HG03521 (cell line): ENCODE data around the gene RNF5.

Experiments
- ATAC-seq: cut with Tn5 transposase; IDR thresholded peaks from one replicate; pipeline ENCODE4 v1.9.1; 2021; ENCODE audit warnings: mild to moderate bottlenecking, moderate library complexity; ENCODE audit not compliant: unreplicated experiment

RNF5 gene

DNA sequence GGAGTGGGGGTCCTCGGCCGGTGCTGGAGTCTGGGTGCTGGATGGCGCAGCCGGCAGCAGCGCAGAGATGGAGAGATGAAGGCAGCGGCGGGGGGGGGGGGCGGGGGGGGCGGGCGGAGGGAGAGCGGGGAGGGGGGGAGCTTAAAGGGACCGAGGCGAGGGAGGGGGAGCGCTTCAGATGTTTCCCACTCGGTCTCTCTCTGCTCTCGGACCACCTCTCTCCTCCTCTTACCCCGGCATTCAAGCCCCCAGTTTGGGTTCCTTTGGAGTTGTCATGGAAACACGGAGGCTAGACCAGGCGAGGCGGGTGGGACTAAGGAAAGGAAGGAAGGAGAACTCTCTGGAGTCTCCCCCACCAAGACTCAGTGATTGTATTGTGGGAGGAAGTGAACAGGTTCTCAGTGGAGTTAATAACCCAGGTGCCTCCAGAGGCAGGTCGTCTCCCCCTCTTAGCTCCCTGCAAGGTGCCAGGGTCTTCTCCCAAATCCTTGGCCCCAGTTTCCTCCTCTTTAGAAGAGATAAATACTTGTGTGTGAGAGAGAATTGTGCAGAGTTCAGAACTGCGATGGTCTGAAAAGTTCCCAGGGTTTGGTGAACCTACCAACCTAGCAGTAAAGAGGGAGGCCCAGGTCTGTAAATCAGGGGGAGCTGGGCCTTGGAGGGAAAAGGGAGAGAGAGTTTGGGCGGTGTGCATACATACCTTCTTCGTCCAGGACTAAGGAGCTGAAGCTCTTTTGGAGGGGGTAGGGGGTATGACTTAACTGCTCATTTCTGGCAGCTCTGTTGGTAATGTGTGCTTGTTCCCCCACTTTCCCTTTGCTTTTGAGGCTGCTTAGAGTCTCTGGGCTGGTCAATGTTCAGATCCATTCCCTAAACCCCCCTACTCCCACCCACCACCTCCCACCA, 26.1 kb upstream of the RNF5 start, which contains the start of gene PRRT1:
PRRT1 (minus strand) TSS at position 77 of the 906 bp plus-strand sequence. CDS start 112 bp downstream, outside the sequence.
- ATAC-seq: no peak

DNA sequence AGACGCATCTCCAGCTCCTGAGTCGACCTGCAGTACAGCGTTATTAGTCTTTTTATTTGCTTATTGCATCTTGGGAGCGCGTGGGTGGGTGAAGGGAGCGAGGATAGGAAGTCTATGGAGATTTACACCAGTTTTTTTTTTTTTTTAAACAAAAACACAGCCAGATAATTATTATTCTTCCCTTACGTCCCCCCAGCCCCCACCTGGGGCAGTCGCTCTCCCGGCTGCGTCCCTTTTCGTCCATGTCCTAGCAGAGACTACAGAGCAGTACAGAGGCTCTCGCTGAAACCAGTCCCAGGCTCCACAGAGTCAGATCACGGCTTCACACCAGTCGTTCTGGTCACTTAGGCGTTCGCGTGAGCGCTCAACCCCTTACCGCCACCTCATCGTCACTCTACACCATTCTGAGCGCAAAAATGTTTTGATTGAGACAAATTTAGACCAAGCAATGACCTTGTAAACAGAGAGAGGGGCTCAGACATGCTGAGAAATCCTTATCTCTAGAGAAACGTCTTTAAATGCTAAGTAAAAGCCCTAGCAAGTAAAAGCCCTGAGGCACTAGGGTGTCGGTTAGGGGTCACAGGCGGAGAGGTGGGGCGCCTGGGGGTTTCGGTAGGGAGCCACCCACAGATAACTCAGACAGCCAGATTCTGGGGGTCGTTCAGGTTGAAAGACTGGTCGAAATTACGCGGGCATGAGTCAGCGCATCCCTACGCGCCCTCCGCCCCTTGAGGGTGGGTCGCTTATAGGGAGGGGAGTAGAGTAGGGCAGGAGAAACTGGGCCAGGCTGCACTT, 25.2 kb upstream of the RNF5 start:
- ATAC-seq: no peak

DNA sequence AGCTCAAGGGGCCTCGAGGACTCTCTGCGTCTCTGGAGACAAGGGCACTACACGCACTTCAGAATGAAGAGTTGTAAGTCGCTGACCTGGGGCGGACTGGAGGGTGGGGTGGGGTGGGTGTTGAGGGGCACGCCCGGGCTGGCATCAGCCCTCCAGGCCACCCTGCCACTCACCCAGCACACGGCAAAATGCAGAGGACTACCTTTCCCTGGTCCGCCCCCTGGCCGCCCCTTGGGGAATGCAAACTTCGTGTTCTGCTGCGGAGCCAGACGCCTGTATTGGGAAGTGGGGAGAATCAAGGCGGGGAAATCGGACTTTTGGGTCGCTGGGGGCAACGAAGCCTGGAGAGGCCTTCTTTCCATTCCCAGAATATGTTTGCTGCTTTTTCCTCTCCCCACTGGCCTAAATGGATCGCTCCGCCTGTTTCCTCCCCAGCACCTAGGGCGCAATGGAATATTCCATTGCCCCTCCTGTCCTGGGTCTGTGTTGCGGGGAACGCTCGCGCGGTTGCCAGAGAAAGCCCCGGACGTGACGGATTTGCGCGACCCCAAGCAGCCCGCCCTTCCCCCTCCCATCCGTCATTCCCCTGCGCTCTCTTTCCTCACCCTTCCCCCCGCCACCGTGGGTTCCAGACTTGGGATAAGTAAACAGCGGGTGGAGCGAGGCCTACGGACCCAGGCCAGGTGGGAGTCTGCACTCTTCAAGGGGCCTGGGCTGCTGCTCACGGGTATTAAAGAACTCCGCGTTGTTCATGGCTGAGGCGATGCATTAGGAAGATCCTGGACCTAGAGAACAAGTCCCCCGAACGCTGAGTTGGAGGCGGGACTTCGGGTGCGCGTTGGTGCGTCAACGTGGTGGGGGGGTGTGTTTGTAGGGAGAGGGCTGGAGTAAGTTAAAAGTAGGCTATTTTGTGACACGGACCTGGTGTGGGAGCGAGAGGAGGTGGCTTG, 24.4 kb upstream of the RNF5 start, which contains the start of gene PPT2:
PPT2 (plus strand) TSS at position 578 of the 950 bp plus-strand sequence. CDS start 454 bp downstream, outside the sequence.
- ATAC-seq: peak; percentile 24

DNA sequence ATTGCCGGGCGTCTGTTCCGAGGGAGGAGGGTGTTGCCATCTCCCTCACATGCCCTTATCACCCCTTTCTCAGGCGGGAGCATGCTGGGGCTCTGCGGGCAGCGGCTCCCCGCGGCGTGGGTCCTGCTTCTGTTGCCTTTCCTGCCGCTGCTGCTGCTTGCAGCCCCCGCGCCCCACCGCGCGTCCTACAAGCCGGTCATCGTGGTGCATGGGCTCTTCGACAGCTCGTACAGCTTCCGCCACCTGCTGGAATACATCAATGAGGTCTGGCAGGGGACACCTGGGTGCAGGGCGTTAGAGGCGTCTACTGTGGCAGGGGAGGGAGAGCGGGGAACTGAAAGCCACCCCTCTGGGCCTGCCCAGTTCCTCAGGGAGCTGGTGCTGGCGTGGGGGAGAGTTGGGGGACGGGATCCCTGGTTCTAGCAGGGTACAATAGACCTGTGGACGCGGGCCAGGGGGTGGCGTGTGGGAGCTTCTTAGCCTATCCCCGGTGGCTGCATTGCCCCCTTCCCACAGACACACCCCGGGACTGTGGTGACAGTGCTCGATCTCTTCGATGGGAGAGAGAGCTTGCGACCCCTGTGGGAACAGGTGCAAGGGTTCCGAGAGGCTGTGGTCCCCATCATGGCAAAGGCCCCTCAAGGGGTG, 23.6 kb upstream of the RNF5 start:
- ATAC-seq: peak; percentile 50

DNA sequence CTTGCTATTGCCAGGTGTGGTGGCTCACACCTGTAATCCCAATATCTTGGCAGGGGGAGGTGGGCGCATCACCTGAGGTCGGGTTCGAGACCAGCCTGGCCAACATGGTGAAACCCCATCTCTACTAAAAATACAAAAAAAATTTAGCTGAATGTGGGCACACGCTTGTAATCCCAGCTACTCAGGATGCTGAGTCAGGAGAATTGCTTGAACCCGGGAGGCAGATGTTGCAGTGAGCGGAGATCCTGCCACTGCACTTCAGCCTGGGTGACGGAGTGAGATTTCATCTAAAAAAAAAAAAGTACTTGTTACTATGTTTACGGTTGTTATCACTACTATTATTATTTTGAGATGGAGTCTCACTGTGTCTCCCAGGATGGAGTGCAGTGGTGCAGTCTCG, 21.3 kb upstream of the RNF5 start:
- no peak for ATAC-seq

DNA sequence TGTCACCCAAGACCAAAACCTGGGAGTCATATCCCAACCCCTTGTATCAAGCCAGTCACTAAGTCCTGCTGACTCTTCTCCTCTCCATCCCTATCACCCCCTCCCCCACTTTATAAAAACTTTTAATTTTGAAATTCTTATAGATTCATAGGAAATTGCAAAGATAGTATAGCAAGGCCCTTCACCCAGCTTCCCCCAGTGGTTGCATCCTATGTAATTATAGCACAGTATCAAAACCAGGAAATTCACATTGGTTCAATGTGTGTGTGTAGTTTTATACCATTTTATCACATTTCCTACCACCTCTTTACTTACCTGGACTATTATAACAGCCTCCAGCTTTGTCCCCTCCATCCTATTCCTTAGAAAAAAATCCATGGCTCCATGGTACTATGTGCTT, 20.2 kb upstream of the RNF5 start:
- ATAC-seq: no peak

DNA sequence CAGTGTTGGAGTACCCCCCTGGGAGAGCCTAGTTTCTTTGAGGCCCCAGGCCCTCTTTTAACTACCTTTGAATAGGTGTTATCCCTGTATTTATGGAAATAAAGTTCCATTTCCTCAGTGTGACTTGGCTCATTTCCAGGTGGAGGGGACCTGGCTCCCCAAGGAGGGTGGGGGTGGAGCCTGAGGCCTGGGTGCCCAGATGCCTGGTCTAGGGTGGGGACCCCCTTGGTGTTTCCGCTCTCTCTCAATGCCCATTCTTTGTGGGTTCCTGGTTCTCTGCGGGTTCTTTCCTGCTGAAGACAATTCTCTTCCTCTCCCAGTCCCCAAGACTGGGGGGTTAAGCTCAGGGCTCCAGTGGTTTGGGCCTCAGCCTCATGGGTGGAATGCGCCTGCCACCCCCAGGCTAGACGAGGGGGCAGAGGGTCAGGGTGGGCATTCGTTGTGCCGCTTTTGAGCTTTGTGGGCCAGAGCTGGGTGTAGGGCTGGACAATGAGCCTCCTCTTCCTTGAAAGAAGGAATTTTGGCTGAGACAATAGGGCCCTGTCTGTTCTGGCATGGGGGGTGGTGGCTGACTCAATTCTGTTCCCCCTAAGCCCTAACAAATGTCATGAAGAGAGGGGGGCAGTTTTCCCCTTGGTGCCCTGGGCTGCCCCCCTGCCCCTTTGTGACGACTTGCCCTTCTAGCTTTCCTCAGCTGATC, 14.5 kb upstream of the RNF5 start:
- ATAC-seq: no peak

DNA sequence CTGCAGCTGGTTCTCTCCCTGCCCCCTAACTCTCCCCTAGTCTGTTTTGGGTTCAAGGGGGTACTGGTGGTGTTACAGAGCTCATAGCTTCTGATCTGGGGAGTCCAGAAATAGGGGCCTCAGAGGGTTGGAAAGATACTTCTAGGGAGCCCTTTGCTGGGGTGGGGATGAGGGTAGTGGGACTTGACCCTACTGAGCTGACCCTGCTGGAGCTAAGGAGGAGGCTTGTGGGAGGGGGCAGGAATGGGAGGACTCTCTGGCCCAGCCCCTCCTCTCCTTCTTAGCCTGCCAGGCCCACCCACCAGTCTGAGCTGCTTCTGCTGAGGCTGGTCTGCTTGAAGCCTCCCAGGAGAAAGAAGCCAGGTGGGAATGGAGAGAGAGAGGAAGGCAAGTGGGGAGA, 13.9 kb upstream of the RNF5 start, which contains the start of gene EGFL8:
EGFL8 (plus strand) TSS at position 301 of the 400 bp plus-strand sequence. CDS start 1,571 bp downstream, outside the sequence.
- no peak for ATAC-seq

DNA sequence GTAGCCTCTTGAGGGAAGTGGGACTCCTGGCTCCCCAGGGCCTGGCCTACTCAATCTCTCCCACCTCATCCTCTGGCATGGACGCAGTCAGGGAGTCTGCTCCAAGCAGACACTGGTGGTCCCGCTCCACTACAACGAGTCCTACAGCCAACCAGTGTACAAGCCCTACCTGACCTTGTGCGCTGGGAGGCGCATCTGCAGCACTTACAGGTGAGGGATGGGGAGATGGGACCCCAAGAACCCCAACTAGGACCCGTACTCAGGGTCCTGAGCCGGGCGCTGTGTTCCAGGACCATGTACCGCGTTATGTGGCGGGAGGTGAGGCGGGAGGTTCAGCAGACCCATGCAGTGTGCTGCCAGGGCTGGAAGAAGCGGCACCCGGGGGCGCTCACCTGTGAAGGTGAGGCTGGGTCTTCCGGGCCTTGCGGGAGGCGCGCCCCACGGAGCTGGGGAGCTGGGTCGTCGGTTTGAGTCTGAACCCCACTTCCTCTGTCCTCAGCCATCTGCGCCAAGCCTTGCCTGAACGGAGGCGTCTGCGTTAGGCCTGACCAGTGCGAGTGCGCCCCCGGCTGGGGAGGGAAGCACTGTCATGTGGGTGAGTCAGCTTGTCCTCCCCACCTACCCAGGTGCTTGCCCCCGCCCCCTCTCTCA, 11.7 kb upstream of the RNF5 start:
- no peak for ATAC-seq

DNA sequence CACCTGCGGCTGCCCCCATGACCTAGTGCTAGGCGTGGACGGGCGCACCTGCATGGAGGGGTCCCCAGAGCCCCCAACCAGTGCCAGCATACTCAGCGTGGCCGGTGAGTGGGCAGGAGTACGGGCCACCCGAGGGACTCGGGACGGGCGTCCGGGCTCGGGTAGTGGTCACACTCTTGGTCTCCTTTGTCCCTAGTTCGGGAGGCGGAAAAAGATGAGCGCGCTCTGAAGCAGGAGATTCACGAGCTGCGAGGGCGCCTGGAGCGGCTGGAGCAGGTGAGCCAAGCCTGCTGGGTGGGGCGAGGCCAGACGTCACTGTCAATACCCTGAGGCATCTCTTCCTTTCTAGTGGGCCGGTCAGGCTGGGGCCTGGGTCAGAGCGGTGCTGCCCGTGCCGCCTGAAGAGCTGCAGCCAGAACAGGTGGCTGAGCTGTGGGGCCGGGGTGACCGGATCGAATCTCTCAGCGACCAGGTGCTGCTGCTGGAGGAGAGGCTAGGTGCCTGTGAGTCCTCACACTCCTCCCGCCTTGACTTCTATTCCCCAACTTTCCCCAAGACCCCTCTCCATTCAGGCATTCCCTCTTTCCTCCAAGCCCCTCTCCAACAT, 10.9 kb upstream of the RNF5 start:
- ATAC-seq: no peak

DNA sequence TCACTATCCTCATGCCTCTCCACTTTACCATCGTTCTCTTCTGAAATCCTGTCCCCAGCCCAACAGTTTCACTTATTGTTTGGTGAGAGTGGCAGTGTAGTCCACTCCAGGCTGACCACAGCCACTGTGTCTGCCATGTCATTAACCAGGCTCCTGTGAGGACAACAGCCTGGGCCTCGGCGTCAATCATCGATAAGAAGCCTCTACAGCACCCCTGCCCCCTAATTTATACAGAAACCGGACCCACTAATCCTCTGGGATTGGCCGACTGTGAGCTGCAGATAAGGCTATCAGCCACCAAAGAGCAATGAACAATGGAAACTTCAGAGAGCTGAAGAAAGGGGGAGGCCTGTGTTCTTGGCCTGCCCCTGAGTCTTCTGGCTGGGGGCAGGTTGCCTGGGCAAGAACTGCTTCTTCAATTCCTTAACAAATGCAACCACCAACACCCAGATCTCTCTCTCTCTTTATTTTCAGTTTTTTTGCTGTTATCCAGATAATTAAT, 10.4 kb upstream of the RNF5 start:
- ATAC-seq: no peak

DNA sequence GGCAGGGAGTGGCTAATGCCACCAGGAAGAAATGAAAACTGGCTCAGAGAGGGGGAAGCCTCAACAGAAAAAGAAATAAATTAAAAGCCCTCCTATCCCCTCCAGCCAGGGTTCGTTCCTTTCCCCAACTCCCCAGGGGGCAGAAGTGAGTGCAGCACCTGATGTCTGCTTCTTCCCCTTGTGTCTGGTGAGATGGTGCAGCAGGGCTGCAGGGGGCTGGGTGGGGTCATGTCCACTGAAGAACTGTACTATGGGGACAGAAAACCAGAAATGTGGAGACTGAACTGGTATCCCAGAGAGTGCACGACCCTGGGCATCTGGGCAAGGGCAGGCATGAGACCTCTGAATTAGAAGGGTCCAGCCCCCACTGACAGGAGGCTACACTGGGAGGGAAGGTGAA, 9.9 kb upstream of the RNF5 start:
- ATAC-seq: no peak

DNA sequence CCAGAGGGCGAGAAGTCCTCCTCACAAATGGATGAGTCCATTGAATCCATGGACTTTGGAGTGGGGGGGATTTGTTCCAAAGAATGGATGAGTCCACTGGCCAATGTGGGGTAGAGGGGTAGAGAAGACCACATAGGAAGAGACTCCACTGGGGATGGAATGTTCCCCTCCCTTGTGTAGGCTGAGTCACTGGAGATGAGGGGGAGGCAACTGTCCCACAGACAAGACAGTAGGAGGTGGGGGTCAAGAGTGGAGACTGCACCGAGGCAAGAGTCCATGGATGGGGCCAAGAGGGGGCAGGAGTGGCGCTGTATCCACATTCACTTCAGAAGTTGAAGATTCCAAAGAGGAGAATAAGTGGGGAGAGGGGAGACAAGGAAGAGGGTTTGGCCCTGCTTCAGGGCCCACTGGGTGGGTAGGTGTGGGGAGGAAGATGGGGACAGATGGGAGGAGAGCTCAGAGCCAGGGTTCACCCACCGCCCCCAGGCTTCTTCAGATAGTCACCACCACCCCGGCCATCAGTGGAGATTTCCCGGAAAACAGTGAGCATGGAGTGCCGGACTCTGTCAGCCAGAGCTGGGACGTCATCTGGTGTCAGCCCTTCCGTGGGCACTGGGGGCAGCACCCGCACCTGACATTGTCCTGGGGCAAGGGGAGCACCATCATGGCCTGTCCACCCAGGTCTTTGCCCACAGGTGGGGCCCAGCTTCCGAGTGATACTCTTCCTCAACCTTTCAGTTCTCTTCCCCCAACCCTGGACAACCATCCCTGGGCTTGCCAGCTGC, 9.2 kb upstream of the RNF5 start:
- ATAC-seq: no peak

DNA sequence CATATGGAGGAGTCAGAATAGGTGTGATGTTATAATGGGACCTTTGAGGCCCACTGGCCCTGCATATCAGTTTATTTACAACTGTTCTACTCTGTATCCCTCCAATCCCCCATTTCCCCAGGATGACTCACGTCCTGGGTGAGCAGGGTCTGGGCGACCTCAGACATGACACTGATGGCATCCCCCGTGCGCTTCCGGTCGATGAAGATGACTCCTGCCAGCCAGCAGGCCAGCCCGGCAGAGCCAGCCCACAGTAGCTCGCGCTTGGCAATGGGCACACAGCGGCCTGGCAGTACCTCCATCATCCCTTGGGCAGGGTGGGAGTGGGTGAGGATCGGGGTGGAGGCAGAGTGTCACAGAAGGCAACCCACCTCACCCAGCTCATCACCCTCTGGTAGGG, 7.9 kb upstream of the RNF5 start:
- ATAC-seq: no peak

DNA sequence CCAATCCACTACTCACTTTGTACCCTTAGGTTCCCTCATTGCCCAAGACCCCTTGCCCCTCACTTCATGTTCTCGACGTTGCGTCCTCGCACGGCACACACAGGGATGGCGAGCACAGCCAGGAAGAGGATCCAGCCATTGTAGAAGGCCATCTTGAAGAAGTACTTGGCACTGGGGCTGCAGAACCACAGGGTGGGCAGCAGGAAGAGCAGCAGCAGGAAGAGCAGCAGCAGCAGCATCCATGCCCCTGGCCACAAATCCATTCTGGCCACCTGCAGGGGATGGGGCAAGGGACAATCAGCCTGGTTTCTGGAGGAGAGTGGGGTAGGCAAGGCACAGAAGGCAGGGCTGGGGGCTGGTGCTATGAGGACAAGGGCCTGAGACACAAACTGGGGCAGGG, 7.0 kb upstream of the RNF5 start:
- no peak for ATAC-seq

DNA sequence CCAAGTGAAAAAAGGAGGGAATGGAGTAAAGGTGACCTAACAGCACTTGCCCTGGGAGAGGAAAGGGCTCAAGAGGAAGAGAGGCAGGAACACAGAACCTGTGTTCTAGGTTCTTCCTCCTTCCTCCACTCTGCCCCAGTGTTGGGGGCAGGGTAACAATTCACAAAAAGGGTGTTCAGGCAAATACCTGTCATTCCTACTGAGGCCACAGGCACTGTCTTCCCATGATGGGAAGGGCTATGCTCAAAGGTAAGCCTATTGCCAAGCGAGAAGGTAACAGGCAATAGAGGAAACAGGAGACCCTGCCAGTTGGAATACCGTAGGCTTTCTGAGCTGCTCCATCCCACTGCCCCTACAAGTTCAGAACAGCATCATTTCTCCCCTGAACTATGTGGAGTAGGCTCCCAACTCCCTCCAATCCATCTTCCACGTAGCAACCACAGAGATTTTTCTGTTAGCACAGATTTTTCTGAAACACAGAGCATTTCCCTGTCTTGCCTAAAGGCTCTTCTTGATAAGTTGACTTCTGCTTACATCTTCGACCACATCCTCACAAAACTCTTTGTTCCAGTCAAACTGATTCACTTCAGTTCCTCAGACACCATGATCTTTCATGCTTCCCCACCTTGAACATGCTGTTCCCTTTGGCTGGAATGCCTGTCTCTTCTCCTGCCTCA, 5.0 kb upstream of the RNF5 start:
- ATAC-seq: no peak

DNA sequence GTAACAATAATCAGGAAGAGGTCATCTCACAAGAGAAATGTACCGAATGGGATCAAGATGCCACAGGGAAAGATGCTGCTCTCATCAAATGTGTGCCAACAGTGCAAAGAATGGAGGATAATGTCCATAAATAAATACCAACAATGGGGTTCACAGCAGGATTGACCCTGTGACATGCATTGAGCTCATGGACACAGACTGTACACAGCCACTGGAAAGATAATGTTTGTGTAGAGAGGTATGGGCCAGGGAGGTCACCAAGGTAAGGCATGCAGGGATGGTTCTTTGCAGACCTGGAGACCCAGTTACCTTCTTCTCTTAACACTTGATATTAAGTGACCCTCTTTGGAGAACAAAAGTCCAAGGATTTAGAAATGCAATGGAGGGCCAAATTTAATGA, 3.8 kb upstream of the RNF5 start:
- no peak for ATAC-seq
